ENCODE data around the gene AKR7A3. TPM values are rescaled to one million over a fixed set of nuclear protein-coding genes. Genes with fewer than 3 reads are reported as not detected.
A peak's percentile ranks its signal among the peaks of the same experiment; 100 is the strongest.
"Not testable (repeated sequence)": the region's sequence is repeated elsewhere in the genome, so short reads cannot be mapped to it uniquely, and the experiment has no call there.

AKR7A3 gene
- not detected for total RNA-seq
- long read RNA-seq: 0 reads

DNA sequence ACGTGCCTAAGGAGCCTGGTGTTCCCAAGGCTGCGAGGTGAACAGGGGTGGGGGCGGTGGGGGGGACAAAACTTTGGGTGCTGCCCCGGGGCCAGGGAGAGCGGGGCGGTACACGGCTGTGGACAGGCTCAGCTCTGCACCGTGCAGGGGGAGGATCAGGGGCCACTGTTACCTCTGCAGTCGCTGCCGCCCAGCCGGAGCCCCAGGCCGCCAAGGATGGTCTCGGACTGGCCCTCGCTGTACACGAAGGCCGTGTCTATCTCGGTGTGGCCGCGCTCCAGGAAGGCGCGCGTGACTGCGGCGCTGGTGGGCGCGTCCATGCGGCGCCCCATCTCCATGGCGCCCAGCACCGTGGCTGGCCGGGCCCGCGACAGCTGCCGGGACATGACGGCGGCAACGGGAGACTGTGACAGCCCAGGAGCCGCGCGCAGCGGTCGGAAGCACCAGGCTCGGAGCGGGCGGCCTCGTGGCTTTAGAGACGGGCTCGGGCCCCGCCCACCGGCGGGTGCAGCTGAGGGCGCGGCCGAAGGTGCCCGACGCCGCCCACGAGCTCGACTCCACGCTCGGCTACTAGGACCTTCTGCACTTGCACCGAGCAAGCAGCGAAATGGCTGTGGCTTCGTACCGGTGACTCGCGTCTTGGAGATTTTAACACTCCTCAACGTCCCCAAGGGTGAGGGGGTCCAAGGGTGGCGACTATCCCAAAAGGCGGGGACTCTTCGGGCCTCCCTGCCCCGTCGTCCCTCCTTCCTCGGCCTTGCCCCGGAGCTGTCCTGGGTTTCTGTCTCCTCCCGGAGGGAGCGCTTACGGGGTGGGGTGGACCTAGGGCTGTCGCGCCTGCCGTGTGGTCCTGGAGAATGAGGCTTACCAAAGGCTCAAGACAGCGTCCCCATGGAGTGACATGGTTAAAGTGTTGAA lies at the start of gene AKR7A3:
Gene AKR7A3, minus strand, starts transcription at position 447 of the 918 bp plus-strand sequence. Its CDS starts 61 bp downstream, at position 386.
- intact Hi-C loops (cut with DNase I): not testable (repeated sequence)
- peak; percentile 85 for ATAC-seq
- peak; percentile 75 for DNase-seq (ENCODE audit: missing footprints)

- DNase-seq (ENCODE audit: missing footprints) (no peak), ATAC-seq (no peak)
- intact Hi-C loops (cut with DNase I): no loop called here
Observed at GRCh38 chr1:19338323-19338762, 49.8 kb upstream of the AKR7A3 start.

- DNase-seq (ENCODE audit: missing footprints) (no peak), ATAC-seq (no peak)
- intact Hi-C loops (cut with DNase I): no loop called here
Observed at GRCh38 chr1:19337289-19337688, 48.7 kb upstream of the AKR7A3 start.

DNA sequence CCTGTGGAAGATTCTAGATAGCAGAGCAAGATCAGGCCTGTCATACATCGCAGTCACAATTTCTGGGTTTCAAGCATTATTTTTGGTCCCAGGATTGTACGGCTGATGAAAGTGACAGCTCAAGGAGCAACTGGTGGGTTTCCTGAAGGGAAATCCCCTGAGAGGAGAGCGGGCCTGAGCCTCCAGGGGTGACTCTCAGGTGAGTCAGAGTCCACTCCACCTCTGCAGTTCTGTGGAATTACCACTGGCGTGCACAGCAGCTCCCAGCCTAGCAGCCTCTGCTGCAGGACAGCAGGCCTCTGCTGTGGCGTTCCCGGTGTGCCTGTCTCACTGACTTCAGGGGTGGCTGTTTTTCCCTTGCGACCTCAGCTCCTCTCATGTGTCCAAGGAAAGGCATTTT lies 48.0 kb upstream of the AKR7A3 start:
- ATAC-seq: no peak
- intact Hi-C loops (cut with DNase I): no loop called here
- no peak for DNase-seq (ENCODE audit: missing footprints)

- no peak for DNase-seq (ENCODE audit: missing footprints)
- ATAC-seq: no peak
- intact Hi-C loops (cut with DNase I): no loop called here
Observed at GRCh38 chr1:19333587-19334354, 45.2 kb upstream of the AKR7A3 start.

- no peak for ATAC-seq
- intact Hi-C loops (cut with DNase I): no loop called here
- no peak for DNase-seq (ENCODE audit: missing footprints)
Observed at GRCh38 chr1:19332832-19333231, 44.3 kb upstream of the AKR7A3 start.

GRCh38 chr1:19331262-19331878 lies 42.8 kb upstream of the AKR7A3 start:
- intact Hi-C loops (cut with DNase I): no loop called here
- DNase-seq (ENCODE audit: missing footprints) (no peak), ATAC-seq (no peak)

- ATAC-seq: no peak
- intact Hi-C loops (cut with DNase I): no loop called here
- no peak for DNase-seq (ENCODE audit: missing footprints)
Observed at GRCh38 chr1:19330449-19331135, 42.0 kb upstream of the AKR7A3 start.

GRCh38 chr1:19329611-19330010 lies 41.0 kb upstream of the AKR7A3 start:
- no peak for ATAC-seq
- DNase-seq (ENCODE audit: missing footprints): no peak
- intact Hi-C loops (cut with DNase I): no loop called here

GRCh38 chr1:19329188-19329587 lies 40.6 kb upstream of the AKR7A3 start:
- DNase-seq (ENCODE audit: missing footprints) (no peak), ATAC-seq (no peak)
- intact Hi-C loops (cut with DNase I): no loop called here

- DNase-seq (ENCODE audit: missing footprints): no peak
- no peak for ATAC-seq
Observed at GRCh38 chr1:19328486-19328885, 39.9 kb upstream of the AKR7A3 start.

GRCh38 chr1:19327736-19328135 lies 39.2 kb upstream of the AKR7A3 start:
- no peak for DNase-seq (ENCODE audit: missing footprints)
- intact Hi-C loops (cut with DNase I): no loop called here
- no peak for ATAC-seq

More at GRCh38 chr1:19328486-19328885, 39.9 kb upstream of the AKR7A3 start:
- intact Hi-C loops (cut with DNase I): no loop called here

GRCh38 chr1:19327301-19327700 lies 38.7 kb upstream of the AKR7A3 start:
- intact Hi-C loops (cut with DNase I): no loop called here
- no peak for ATAC-seq
- no peak for DNase-seq (ENCODE audit: missing footprints)

GRCh38 chr1:19326748-19327065 lies 38.1 kb upstream of the AKR7A3 start:
- ATAC-seq: no peak
- no peak for DNase-seq (ENCODE audit: missing footprints)
- intact Hi-C loops (cut with DNase I): no loop called here

DNA sequence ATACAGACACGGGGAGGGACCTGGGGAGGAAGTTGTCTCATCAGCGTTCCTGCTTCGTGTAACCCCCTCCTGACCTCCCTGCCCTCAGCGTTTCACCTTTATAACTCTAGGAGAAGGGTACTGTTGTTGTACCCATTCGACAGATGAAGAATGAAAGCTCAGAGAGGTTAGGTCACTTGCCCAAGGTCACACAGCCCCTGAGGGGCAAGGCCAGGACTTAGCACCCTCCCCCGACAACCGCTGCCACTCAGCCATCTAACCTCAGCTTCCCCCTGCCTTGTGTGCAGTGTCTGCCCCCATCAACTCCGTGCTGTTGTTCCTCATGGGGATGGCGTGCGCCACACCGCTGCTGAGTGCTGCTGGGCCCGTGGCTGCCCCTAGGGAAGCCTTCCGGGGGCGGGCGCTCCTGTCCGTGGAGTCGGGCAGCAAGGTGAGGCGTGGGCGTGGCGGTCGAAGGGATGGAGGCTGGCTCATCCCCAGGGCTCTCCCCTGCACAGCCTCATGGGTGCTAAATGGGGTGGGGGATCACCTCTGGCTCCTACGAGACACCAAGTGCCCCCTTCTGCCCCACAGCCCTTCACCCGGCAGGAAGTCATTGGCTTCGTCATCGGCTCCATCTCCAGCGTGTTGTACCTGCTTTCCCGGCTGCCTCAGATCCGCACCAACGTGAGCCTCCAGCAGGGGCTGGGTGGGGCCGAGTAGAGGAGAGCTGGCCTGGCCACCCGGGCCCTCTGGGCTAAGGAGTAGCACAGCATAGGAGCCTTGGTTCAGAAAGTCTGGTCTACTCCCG lies 37.6 kb upstream of the AKR7A3 start:
- intact Hi-C loops (cut with DNase I): no loop called here
- no peak for DNase-seq (ENCODE audit: missing footprints)
- ATAC-seq: no peak

DNA sequence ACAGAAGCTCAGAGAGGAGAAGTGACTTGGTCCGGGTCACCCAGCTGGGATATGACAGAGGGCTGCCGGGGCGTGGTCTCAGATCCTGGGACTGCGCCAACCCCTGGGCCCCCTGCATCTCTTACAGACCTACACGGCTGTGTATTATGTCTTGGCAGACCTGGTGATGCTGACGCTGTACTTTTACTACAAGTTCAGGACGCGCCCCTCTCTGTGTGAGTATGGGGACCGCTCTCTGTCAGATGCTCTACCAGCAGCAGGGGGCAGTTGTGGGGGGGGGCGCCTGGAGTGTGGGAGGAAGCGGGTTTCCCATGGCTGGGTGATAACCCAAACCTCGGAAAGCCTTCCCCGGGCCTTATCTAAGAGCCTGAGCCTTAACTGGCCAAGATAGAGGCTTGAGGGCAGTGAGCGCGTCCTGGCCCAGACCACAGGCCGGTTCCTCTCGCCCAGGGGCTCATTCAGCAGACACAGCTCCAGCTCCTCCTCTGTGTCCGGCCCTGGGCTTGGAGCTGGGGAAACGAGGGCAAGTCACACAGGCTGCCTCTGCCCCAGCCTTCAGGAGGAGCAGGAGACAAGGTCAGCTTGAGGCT lies 36.9 kb upstream of the AKR7A3 start:
- DNase-seq (ENCODE audit: missing footprints): no peak
- ATAC-seq: no peak
- intact Hi-C loops (cut with DNase I): no loop called here

DNA sequence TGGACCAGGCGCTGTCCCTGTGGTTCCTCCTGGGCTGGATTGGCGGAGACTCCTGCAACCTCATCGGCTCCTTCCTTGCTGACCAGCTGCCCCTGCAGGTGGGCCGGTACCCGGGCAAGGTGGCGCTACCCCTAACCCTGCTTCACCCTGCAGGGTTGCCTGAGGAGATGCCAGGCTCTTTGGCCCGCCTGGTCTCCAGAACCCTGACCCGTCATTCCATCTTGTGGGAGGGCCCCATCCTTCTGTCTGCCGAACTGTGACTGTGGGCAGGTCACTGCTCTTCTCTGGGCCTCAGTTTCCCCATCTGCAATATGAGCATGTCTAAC lies 36.1 kb upstream of the AKR7A3 start:
- DNase-seq (ENCODE audit: missing footprints): no peak
- no peak for ATAC-seq
- intact Hi-C loops (cut with DNase I): no loop called here
